Stomach (tissue), 4 donors: Measurements from ENCODE around the gene SLC1A6.

Experiments used
- EP300 ChIP-seq: sonication (generic); formaldehyde crosslinking; IDR thresholded peaks from one replicate; pipeline ENCODE4 v1.6.1; 2017; ENCODE audit warnings: antibody characterized with exemption
- POLR2A ChIP-seq, 4 donors: fragments of 450-650 bp; IDR thresholded peaks; one replicate each; pipeline ENCODE4 v1.6.1; 2016; ENCODE audit warnings: antibody characterized with exemption in 4 of 4, control low read depth in 2 of 4, mild to moderate bottlenecking in 1 of 4, moderate library complexity in 1 of 4
- POLR2AphosphoS5 ChIP-seq, 3 donors: sonication (generic); formaldehyde crosslinking; IDR thresholded peaks; one replicate each; pipeline ENCODE4 v1.6.1; 2016; ENCODE audit warnings: antibody characterized with exemption in 3 of 3

- TF ChIP-seq POLR2A (IDR thresholded peaks at IDR 0.05) (no peak), POLR2AphosphoS5 (IDR thresholded peaks at IDR 0.05) (no peak), EP300 (no peak)
Observed at GRCh38 chr19:14978161-14978776, 1.4 kb downstream of the SLC1A6 start.
